GM21447 (cell line): ENCODE results near the gene NOS1AP.
"Not testable (repeated sequence)": the region's sequence is repeated elsewhere in the genome, so short reads cannot be mapped to it uniquely, and the experiment has no call there.

Experiments
- ATAC-seq: cut with Tn5 transposase; IDR thresholded peaks from one replicate; pipeline ENCODE4 v1.9.1; 2021; ENCODE audit not compliant: unreplicated experiment

The NOS1AP gene

DNA sequence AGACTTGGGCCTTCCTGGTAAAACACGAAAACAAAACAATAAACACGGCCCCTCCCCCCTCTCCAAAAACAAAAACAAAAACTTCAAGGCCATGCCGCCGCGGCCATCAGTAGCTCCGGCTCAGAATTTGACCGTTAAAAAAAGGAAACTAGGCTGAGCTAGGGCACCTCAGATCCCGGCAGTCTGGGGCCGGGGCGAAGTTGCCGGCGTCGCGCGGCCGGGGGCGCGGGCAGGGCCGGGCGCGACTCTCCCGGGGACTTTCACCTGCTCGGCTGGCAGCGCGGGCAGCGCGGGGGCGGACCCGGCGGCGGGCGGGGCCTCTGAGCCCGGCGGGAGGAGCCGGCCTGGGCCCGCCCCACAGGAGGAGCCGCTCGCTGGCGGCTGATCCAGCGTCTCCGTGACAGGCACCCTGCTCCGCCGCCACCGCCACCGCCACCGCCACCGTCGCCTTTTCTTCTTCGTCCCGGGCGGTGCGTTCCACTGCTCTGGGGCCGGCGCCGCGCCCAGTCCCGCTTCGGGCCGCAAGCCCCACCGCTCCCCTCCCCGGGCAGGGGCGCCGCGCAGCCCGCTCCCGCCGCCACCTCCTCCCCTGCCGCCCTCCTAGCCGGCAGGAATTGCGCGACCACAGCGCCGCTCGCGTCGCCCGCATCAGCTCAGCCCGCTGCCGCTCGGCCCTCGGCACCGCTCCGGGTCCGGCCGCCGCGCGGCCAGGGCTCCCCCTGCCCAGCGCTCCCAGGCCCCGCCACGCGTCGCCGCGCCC, at the start of gene NOS1AP:
Gene NOS1AP, plus strand, starts transcription at position 358 of the 760 bp plus-strand sequence. CDS start 487 bp downstream, outside the sequence.
- ATAC-seq, result peak; percentile 96

DNA sequence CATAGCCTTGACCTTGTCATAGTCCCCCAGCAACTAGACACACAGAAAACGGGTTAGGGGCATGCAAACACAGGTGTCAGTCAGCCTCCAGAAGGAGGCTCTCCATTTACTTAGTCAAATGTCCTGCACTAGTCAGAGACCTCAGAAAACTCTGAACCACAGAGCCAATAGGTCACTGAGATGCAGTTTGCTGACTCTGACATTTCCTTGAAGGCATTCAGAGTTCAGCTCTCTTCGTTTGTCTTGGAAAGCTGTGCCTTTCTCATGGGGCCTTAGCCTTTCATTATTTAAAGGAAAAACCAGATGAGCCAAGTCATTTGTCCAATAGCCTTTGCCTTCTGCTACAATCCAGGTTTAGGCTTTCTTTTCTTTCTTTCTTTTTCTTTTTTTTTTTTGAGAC, 49.3 kb upstream of the NOS1AP start:
- ATAC-seq, result no peak

DNA sequence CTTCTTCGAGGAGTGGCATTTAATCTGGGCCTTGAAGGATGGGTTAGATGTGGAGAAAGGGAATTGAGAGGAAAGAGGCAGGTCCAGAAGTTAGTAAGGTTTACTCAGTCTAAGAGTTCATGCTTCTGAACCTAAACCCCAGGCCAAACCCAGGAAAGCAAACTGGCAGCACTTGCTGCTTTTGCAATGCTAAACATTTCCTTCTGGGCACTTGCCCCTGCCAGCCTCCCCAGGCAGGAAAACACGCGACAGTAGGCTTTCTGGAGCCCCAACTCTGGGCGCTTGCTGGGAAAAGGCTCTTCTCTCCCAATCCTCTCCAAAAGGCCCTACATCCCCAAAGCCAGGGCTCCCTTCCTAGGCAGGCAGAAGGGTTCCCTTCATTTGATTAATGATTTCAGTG, 48.4 kb upstream of the NOS1AP start:
- no peak for ATAC-seq

GRCh38 chr1:162022626-162023025, 46.9 kb upstream of the NOS1AP start:
- no peak for ATAC-seq

DNA sequence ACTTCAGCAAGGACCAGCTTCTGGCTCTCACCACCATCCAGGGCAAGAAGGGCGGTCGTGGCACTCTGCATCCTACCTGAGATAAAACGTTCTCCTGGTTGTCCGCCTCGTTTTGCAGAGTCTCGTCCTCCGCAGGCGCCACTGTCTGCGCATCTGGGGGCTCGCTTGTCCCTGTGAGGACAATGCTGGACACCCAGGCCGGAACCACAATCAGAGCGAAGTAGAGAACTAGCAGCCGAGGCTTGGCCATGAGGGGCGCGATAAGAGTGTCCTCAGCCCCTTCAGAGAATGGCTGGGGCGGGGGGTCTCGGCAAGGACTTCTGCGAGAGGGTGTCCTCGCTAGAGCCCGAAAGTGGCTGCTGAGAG, 46.3 kb upstream of the NOS1AP start:
- ATAC-seq, result no peak

DNA sequence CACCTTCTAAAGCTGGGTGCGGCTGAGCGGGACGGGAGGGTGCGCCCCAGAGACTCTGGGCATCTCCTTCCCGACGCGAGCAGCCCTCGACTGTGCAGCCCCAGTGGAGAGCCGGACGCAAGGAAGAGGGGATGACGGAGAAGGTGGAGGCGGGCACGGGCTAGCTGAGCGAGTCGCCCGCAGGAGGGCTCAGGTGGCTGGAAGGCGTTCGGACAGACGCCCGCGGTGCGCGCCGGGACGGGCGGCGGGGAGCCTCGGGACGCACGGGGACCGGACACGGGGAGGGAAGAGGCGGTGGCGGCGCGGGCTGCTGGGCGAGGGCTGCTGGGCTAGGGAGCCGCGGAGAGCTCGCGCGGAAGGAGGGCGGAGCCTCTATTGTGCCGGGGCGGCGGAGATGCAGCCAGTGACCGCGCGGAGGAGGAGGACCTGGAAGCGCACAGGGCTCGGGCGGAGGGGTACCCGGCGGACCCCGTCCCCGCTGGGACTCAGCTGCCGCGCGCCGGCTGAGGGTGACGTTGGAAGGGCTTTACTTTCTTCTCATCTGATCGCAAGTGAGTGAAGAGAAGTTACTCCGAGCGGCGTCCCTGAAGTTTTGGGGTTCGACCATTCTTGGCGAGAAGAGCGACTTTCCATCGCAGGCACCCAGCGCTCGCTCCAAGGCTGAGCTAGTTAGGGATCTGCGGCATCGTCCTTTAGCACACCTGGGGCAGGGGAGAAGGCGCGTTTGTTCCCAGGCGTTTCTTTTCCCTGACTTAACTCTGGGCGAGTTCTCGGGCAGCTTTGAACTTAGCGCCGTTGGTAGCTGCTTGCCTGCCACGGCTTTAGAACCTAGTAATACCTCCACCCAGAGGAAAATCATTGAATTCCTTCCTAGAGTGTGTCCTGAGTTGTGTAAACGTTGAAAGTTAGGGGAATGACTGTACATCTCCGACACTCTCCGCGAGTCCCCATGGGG, 45.7 kb upstream of the NOS1AP start, which contains the start of gene OLFML2B:
Gene OLFML2B, minus strand, starts transcription at position 323 of the 955 bp plus-strand sequence. CDS start 439 bp downstream, outside the sequence.
- ATAC-seq, result peak; percentile 52

DNA sequence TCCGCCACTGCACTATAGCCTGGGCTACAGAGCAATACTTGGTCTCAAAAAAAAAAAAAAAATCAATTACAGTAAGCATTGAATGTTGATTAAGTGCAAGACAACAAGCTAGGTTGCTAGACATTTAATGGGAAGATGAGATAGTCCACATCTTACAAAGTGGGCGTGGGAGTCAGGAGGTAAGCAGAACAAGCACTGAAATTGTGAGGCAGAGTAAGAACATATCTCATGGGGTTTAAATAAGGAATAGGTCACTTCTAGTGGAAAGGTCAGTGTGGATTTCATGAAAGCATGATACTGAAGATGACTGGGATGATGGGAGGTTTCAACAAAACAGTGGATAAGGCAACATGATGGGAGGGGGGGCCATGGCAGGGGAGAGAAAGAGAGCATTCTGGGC, 44.0 kb upstream of the NOS1AP start:
- ATAC-seq, result no peak

GRCh38 chr1:162026881-162027280, 42.6 kb upstream of the NOS1AP start:
- no peak for ATAC-seq

DNA sequence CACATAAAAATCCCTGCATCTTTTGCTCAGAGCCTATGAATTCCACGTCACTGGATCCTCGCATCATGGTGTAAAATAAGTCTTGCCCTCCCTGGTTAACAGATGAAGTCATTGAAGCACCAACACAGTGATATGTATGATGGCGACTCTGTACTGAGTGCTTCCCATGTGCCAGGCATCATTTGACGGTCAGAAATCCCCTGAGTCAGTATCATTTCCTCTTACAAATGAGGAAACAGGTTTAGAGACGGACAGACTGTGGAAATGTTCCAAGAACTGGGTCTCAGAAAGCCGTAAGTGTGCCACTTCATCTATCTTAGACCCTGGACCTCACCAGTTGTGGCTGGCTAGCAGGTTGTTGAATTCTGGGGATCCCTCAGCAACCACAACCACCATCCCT, 40.8 kb upstream of the NOS1AP start:
- peak; percentile 71 for ATAC-seq

- ATAC-seq, result no peak
Measured at GRCh38 chr1:162029157-162029556, 40.3 kb upstream of the NOS1AP start.

DNA sequence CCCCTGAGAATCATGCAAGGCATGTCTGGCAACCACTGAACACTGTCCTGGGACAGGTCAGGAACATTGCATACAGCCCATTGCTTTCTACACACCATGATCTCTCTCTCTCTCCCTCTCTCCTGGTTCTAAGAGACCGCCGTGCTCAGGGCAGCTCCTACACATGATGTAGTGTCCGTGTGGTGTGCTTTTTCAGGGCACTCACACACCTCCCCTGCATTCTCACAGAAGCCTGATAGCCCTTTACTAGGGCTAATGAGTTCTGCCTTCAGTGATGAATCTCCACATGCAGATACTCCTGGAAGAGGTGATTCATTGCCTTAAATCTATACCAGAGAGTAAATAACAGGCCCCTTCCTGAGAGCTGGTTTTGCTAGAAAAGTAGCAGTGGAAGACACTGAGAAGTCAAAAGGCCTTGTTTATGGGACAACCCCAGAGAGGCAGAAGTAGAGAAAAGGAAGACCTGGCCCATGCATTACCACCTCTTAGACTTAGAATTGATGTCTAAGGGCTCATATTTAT, 38.7 kb upstream of the NOS1AP start:
- no peak for ATAC-seq

DNA sequence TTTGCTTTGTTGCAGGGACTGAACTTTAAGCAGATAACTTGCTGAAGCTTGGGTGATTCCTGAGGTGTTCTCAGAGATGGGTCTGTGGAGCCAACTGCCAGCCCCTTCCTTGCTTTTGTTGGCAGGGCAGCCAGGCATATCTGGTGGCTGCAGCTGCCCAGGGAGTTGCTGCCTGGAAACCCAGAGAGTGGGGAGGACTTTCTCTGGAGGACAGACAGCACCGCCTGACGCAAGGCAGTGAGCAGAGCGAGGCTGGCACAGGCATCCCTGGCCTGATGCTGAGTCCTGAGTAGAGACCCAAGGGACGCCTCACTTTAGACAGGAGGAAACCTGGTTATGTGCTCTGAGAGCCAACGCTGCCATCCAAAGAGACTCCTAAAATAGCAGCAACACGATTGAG, 36.1 kb upstream of the NOS1AP start:
- no peak for ATAC-seq

- no peak for ATAC-seq
Measured at GRCh38 chr1:162035241-162035640, 34.2 kb upstream of the NOS1AP start.

DNA sequence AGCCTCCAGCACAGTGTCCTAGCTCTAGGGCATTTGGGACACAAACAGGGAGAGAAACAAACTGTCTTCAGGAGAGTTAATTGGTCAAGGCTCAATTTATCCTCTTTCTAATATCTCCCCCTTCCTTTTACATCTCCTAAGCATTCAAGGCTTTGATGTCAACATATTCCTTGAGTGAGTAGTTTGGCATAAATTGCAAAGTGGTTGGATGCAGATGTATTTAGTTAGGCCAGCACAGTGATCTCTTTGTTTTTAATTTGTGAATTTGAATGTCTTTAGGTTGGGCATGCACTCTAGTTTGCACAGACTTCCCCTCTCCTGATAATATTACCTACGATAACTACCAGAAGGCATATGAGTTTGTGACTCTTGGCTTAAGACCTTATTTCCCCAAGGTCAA, 33.3 kb upstream of the NOS1AP start:
- no peak for ATAC-seq

GRCh38 chr1:162038624-162039023, 30.9 kb upstream of the NOS1AP start:
- ATAC-seq, result no peak

GRCh38 chr1:162040001-162040400, 29.5 kb upstream of the NOS1AP start:
- no peak for ATAC-seq

- ATAC-seq, result no peak
Measured at GRCh38 chr1:162040657-162041056, 28.8 kb upstream of the NOS1AP start.

DNA sequence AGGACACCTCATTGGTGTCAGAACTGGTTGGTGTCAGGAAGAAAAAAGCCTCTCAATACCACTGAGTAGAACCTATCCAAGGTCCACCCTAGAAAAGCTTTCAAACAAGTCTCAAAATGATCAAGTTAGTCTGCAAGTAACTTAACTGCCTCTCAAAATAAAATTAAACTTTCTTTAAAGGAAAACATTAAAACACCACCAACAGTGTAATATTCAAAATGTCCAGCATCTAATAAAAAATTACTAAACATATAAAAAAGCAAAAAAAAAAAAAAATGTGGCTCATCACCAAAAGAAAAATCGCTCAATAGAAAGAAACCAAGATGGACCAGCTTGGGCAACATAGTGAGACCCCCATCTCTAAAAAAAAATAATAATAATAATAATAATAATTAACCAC, 27.1 kb upstream of the NOS1AP start:
- no peak for ATAC-seq

DNA sequence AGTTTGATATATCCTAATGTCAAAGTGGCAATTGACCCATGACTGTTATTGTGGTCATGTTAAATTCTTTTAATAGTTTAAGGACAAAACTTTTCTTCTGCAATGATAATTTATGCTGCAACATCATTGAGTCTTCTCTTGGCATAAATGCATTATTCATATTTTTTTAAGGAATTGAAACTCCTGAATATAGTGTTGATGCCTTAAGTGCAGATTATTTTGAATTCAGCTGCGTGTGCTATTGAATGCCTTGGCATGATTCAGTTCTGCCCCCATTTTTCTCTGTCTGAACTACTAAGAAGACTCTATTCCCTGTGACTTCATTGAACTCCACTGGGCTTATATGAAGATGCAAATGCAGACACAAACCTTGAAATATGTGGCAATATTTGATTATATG, 22.6 kb upstream of the NOS1AP start:
- no peak for ATAC-seq

DNA sequence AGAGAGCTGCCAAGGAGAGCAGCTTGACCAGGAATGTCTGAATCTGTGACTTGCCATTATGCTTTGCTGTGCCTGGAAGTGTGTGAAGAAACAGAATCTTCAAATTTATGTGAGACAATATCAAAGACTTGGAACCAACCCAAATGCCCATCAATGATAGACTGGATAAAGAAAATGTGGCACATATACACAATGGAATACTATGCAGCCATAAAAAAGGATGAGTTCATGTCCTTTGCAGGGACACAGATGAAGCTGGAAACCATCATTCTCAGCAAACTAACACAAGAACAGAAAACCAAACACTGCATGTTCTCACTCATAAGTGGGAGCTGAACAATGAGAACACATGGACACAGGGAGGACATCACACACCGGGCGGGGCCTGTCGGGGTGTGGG, 15.5 kb upstream of the NOS1AP start:
- ATAC-seq, result not testable (repeated sequence)

- ATAC-seq, result no peak
Measured at GRCh38 chr1:162055062-162055461, 14.4 kb upstream of the NOS1AP start.

- ATAC-seq, result peak; percentile 55
Measured at GRCh38 chr1:162056043-162056442, 13.4 kb upstream of the NOS1AP start.
